Measurements from ENCODE around the gene CLIC1. TPM values are rescaled to one million over a fixed set of nuclear protein-coding genes. Genes with fewer than 3 reads are reported as not detected.

CLIC1 gene
- total and polyA plus RNA-seq, 10 of the 15 experiments (the other 5 are each of a cell fraction or from before 2014, with no cell fraction given), result 446 to 1,266 (median 636) TPM

GRCh38 chr6:31689249-31690110, 46.9 kb downstream of the CLIC1 start (continued):
- TF ChIP-seq TCF3 (IDR thresholded peaks at IDR 0.05; ENCODE audit: borderline replicate concordance, insufficient read depth, low read depth, low read length), result no peak
- no peak for TF ChIP-seq RAD51 (IDR thresholded peaks at IDR 0.05)

GRCh38 chr6:31687860-31688693, 48.3 kb downstream of the CLIC1 start:
- Histone ChIP-seq H3K36me3 (ENCODE audit: control insufficient read depth in 2 of 2, insufficient read depth in 2 of 2, low read length in 1 of 2) (peaks cover 7 to 35% of the 10 kb centered on the region in 2 experiments; a peak in 3 of 4 replicates), H3K9me3 (replicated peaks; ENCODE audit: control insufficient read depth, insufficient read depth, low read length) (no peaks in the 10 kb centered on the region), H3K79me2 (ENCODE audit: control insufficient read depth, insufficient read depth, low read length) (no peaks in the 10 kb centered on the region), H3K4me1 (ENCODE audit: control insufficient read depth, insufficient read depth, low read length) (no peaks in the 10 kb centered on the region), H3K4me2 (ENCODE audit: control insufficient read depth, insufficient read depth) (no peak overlapping the region), H4K20me1 (ENCODE audit: control insufficient read depth, insufficient read depth) (no peaks in the 10 kb centered on the region), H3K9ac (ENCODE audit: control insufficient read depth, insufficient read depth, low read length) (no peak overlapping the region), H2AFZ (ENCODE audit: control insufficient read depth, low read depth, low read length) (no peak overlapping the region), H3K4me3 (no peak overlapping the region), H3K27me3 (replicated peaks in 1 of 2; ENCODE audit: control insufficient read depth in 2 of 2, insufficient read depth in 2 of 2, low read length in 1 of 2) (no peaks in the 10 kb centered on the region), H3K27ac (ENCODE audit: control insufficient read depth, insufficient read depth) (no peak overlapping the region)
- CTCF ChIA-PET, result interaction anchor here (1.1 kb wide), 1 partner anchor 190 kb away, joined by 3 read pairs; no protein-coding TSS in a partner anchor
- no peak for DNase-seq (ENCODE audit: low read depth, low spot score)
- BruUV-seq (replicated peaks), result no TSS peak
- no peak for FAIRE-seq
- SMC1A ChIA-PET (ENCODE audit: uncharacterized antibody, unreplicated experiment), result interaction anchor here (0.6 kb wide), 1 partner anchor 42 kb away, joined by 3 read pairs; no protein-coding TSS in a partner anchor
- intact Hi-C loops (cut with micrococcal nuclease; ENCODE audit: unreplicated experiment), result no loop called here
- 84% methylated on average over 14 of the region's 14 CpGs for WGBS (ENCODE audit: insufficient coverage, insufficient replicate concordance, low lambda C conversion rate, missing lambda C conversion rate)
- no peak for ATAC-seq
- RAD21 ChIA-PET (ENCODE audit: unreplicated experiment), result no interaction called here
- POLR2A ChIA-PET, result no interaction called here
- in situ Hi-C loops (cut with MboI), result no loop called here
- TF ChIP-seq POLR2AphosphoS5 (IDR thresholded peaks at IDR 0.05; ENCODE audit: low read length), result no peak; the same call in 1 of the 2 replicates
- TF ChIP-seq EGR1 (IDR thresholded peaks at IDR 0.05; ENCODE audit: borderline replicate concordance in 1 of 2, low read depth in 2 of 2, low read length in 2 of 2), result no peak
- no peak for TF ChIP-seq JUND (IDR thresholded peaks at IDR 0.05; ENCODE audit: low read depth, low read length)
- TF ChIP-seq BCL3 (IDR thresholded peaks at IDR 0.05; ENCODE audit: borderline replicate concordance, insufficient read depth, low read depth, low read length, poor library complexity, severe bottlenecking), result no peak
- TF ChIP-seq CREB1 (IDR thresholded peaks at IDR 0.05; ENCODE audit: low read depth), result no peak
- TF ChIP-seq ZNF274 (IDR thresholded peaks at IDR 0.05; ENCODE audit: insufficient read depth, insufficient read length), result no peak
- TF ChIP-seq MEF2B (IDR thresholded peaks at IDR 0.05; ENCODE audit: partially characterized antibody, poor library complexity, severe bottlenecking), result no peak
- TF ChIP-seq RELA (IDR thresholded peaks at IDR 0.05; ENCODE audit: borderline replicate concordance, partially characterized antibody), result no peak
- TF ChIP-seq SMAD5 (IDR thresholded peaks at IDR 0.05; ENCODE audit: low read depth), result no peak
- TF ChIP-seq ZBED1 (IDR thresholded peaks at IDR 0.05; ENCODE audit: borderline replicate concordance), result no peak
- TF ChIP-seq ZZZ3 (IDR thresholded peaks at IDR 0.05; ENCODE audit: control insufficient read depth, insufficient read length, low read depth), result no peak
- no peak for TF ChIP-seq SMAD1 (IDR thresholded peaks at IDR 0.05; ENCODE audit: low read depth, partially characterized antibody)
- no peak for TF ChIP-seq HSF1 (IDR thresholded peaks at IDR 0.05; ENCODE audit: low read depth, low read length)
- no peak for TF ChIP-seq POU2F2 (IDR thresholded peaks at IDR 0.05; ENCODE audit: borderline replicate concordance, low read depth, low read length)

All from GM12878 (cell line).